K562 (cell line): ENCODE results near the gene C1QTNF5. TPM values are rescaled to one million over a fixed set of nuclear protein-coding genes. Genes with fewer than 3 reads are reported as not detected.

Experiments used
- ARNT ChIP-seq, 2 experiments: fragments of 450-650 bp; IDR thresholded peaks; 2 replicates each; pipeline ENCODE4 v1.6.1; 2016; ENCODE audit warnings: mild to moderate bottlenecking in 1 of 2
- BCL6 ChIP-seq: fragments of 250-450 bp; sonication (Bioruptor Pico); IDR thresholded peaks from 2 replicates; pipeline ENCODE4 v1.4.0; 2020
- CBFB ChIP-seq: sonication (generic); formaldehyde crosslinking; IDR thresholded peaks from 2 replicates; pipeline ENCODE4 v1.4.0; 2020; ENCODE audit warnings: mild to moderate bottlenecking, missing genetic modification reagents
- CLOCK ChIP-seq: fragments of 250-450 bp; sonication (Bioruptor Pico); IDR thresholded peaks from 2 replicates; pipeline ENCODE4 v1.4.0; 2020; ENCODE audit warnings: mild to moderate bottlenecking, moderate library complexity, borderline replicate concordance
- EP300 ChIP-seq: IDR thresholded peaks from 2 replicates; pipeline ENCODE4 v1.6.1; 2012; ENCODE audit warnings: low read length, improper control_type of control experiment
- FOXJ2 ChIP-seq: fragments of 200-800 bp; sonication (Bioruptor generic); IDR thresholded peaks from 2 replicates; pipeline ENCODE4 v1.6.1; 2016; ENCODE audit warnings: missing genetic modification characterization, missing compliant biosample characterization
- FOXM1 ChIP-seq, 2 experiments: fragments of 450-650 bp in 1 of 2; sonication (generic) in 1 of 2; formaldehyde crosslinking in 1 of 2; IDR thresholded peaks; 2 replicates each; pipeline versions ENCODE4 v1.6.1 to v1.9.0; 2017 to 2022; ENCODE audit warnings: low read depth in 2 of 2, mild to moderate bottlenecking in 2 of 2, missing genetic modification reagents in 1 of 2, moderate library complexity in 1 of 2
- GABPB1 ChIP-seq: sonication (generic); formaldehyde crosslinking; IDR thresholded peaks from 2 replicates; pipeline ENCODE4 v1.8.0; 2022; ENCODE audit warnings: mild to moderate bottlenecking, missing genetic modification reagents
- GATA2 ChIP-seq: sonication (generic); formaldehyde crosslinking; IDR thresholded peaks from 2 replicates; pipeline ENCODE4 v1.4.0; 2020; ENCODE audit warnings: mild to moderate bottlenecking, missing genetic modification reagents
- GTF2E2 ChIP-seq: fragments of 200-800 bp; sonication (Bioruptor generic); IDR thresholded peaks from 2 replicates; pipeline ENCODE4 v1.6.1; 2016; ENCODE audit warnings: missing genetic modification characterization, missing compliant biosample characterization
- HCFC1 ChIP-seq: IDR thresholded peaks from 2 replicates; pipeline ENCODE4 v1.6.1; 2012; ENCODE audit warnings: low read depth, low read length, improper control_type of control experiment
- HDAC1 ChIP-seq, 2 experiments: fragments of 450-650 bp; IDR thresholded peaks; 2 replicates each; pipeline ENCODE4 v1.6.1; 2016 to 2017; ENCODE audit warnings: inconsistent platforms in 1 of 2, mild to moderate bottlenecking in 1 of 2, moderate library complexity in 1 of 2
- ILF3 ChIP-seq: fragments of 450-650 bp; IDR thresholded peaks from 2 replicates; pipeline ENCODE4 v1.6.1; 2018; ENCODE audit warnings: antibody characterized with exemption, mild to moderate bottlenecking, moderate library complexity, borderline replicate concordance
- MCM3 ChIP-seq: fragments of 450-650 bp; IDR thresholded peaks from 2 replicates; pipeline ENCODE4 v1.6.1; 2016
- MEIS2 ChIP-seq: fragments of 450-650 bp; IDR thresholded peaks from 2 replicates; pipeline ENCODE4 v1.6.1; 2014; ENCODE audit warnings: mild to moderate bottlenecking; ENCODE audit not compliant: partially characterized antibody
- NFRKB ChIP-seq: fragments of 450-650 bp; IDR thresholded peaks from 2 replicates; pipeline ENCODE4 v1.6.1; 2016; ENCODE audit warnings: low read depth
- NR3C1 ChIP-seq: sonication (generic); formaldehyde crosslinking; IDR thresholded peaks from 2 replicates; pipeline ENCODE4 v1.8.1; 2022; ENCODE audit warnings: missing genetic modification reagents
- PCBP1 ChIP-seq: fragments of 200-400 bp; formaldehyde crosslinking; IDR thresholded peaks from 2 replicates; pipeline ENCODE4 v1.6.1; 2018; ENCODE audit warnings: mild to moderate bottlenecking, low read depth, low read length; ENCODE audit not compliant: poor library complexity, severe bottlenecking
- PRPF4 ChIP-seq: fragments of 200-400 bp; formaldehyde crosslinking; IDR thresholded peaks from one replicate; pipeline ENCODE4 v1.6.1; 2017; ENCODE audit warnings: low read length, low read depth, mild to moderate bottlenecking; ENCODE audit not compliant: insufficient read depth, poor library complexity, severe bottlenecking
- SRSF7 ChIP-seq: fragments of 200-400 bp; formaldehyde crosslinking; optimal IDR thresholded peaks from 2 replicates; pipeline ENCODE3; 2017; ENCODE audit warnings: mild to moderate bottlenecking, low read depth, low read length
- TAF7 ChIP-seq: fragments of 450-650 bp; IDR thresholded peaks from 2 replicates; pipeline ENCODE4 v1.6.1; 2016; ENCODE audit warnings: missing genetic modification characterization, missing compliant biosample characterization
- ZBED1 ChIP-seq: IDR thresholded peaks from 2 replicates; pipeline ENCODE4 v1.6.1; 2014
- ZNF232 ChIP-seq: sonication (generic); formaldehyde crosslinking; IDR thresholded peaks from 2 replicates; pipeline ENCODE4 v1.8.0; 2022; ENCODE audit warnings: mild to moderate bottlenecking, missing genetic modification reagents
- ZNF583 ChIP-seq: fragments of 250-450 bp; sonication (Bioruptor Pico); IDR thresholded peaks from 2 replicates; pipeline ENCODE4 v1.4.0; 2020
- ZNF695 ChIP-seq: fragments of 450-650 bp; formaldehyde crosslinking; IDR thresholded peaks from 2 replicates; pipeline ENCODE4 v1.4.0; 2020; ENCODE audit warnings: mild to moderate bottlenecking, moderate library complexity
- ZNF717 ChIP-seq: fragments of 250-450 bp; sonication (Bioruptor Pico); IDR thresholded peaks from 2 replicates; pipeline ENCODE4 v1.5.0; 2021
- ZSCAN32 ChIP-seq: fragments of 450-650 bp; formaldehyde crosslinking; IDR thresholded peaks from 2 replicates; pipeline ENCODE4 v1.4.0; 2020; ENCODE audit warnings: mild to moderate bottlenecking, moderate library complexity
- polyA plus RNA-seq, 8 experiments: library from polyadenylated mRNA; depleted of rRNA in 4 of 8; stranded (reverse) in 5 of 8; unstranded in 3 of 8; fragments of >200 nt; fragmentation: Nextera tagmentation in 2 of 8; fragmentation: Illumina TruSeq in 1 of 8; extraction: Ambion mirVana in 2 of 8; extraction: Trizol in 1 of 8; gene quantifications; 2 replicates each; pipeline versions ENCODE4 v1.2.1 to v1.2.3, GENCODE V29; 2011 to 2014; ENCODE audit warnings: inconsistent platforms in 1 of 8, missing spikeins in 1 of 8
- total RNA-seq, 7 experiments: library from RNA; depleted of rRNA in 6 of 7; stranded (reverse); fragments of >200 nt in 6 of 7; fragmentation: Illumina TruSeq in 2 of 7; extraction: Trizol in 2 of 7; gene quantifications; 2 replicates each; pipeline versions ENCODE4 v1.2.1 to v1.2.3, GENCODE V29; 2011 to 2021; ENCODE audit warnings: low replicate concordance in 1 of 7
- TF ChIP-seq, protein P1 (sequence below): IDR thresholded peaks from 2 replicates; pipeline ENCODE4 v1.6.1; 2011; ENCODE audit not compliant: insufficient read length; ENCODE audit errors: extremely low read depth

Gene C1QTNF5
- total and polyA plus RNA-seq, 9 of the 15 experiments (the other 6 are each of a cell fraction or from before 2014, with no cell fraction given) = 0.07 to 0.76 (median 0.24) TPM; not detected in 1

DNA sequence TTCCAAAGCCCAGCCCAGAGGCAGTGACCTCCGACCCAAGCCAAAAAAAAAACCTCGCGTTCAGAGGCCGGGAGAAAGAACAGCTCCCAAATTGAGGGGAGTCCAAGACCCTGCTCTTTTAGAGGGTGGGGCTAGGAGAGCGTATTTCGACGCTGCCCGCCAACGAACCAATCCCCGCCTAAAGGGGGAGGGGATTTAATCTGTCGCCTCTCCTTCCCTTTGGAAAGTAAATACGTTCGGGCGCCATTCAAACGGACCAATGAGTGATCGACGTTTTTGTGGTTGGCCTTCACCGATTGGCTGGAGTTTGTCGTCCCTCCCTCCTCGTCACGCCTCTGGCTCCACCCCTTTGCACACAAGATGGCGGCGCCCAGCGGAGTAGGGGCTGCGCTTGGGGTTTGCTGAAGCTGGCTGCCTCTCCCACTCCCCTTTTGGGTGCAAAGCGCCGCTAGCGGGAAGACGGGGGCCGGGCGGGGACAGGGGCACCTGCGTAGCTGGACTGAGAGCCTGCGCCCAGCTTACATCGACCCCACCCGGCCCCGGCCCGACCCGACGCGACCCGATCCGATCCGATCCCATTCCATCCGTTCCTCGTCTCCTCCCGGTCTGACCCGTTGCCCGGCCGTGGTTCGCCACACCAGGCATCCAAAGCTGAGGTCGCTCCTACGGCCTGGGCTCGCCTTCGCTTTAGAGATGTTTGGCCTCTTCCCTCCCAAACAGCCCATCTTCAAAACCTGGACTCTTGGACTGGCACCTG, 6.3 kb downstream of the C1QTNF5 start, which contains the start of gene RNF26 (continued):
- TF ChIP-seq CLOCK (CRISPR knock-in tag) (no peak), SRSF7 (no peak), PCBP1 (no peak), GABPB1 (CRISPR knock-in tag) (peak; percentile 56), FOXJ2 (no peak), ILF3 (no peak), ARNT (IDR thresholded peaks at IDR 0.05) (no peak), PRPF4 (no peak), TAF7 (peak; percentile 59; the same call in 1 of the 2 replicates), GTF2E2 (tag) (no peak), ZBED1 (no peak), ZNF232 (no peak), HDAC1 (IDR thresholded peaks at IDR 0.05) (peak in 1 of 2 experiments; percentile 78; a peak in 2 of 4 replicates), ZNF695 (CRISPR knock-in tag) (no peak), ZNF717 (CRISPR knock-in tag) (no peak), GATA2 (no peak), FOXM1 (IDR thresholded peaks at IDR 0.05; ENCODE audit: low read depth) (peak; percentile 100), FOXM1 (CRISPR knock-in tag; IDR thresholded peaks at IDR 0.05; ENCODE audit: low read depth) (peak; percentile 100), MEIS2 (peak; percentile 33), NFRKB (0 out of 2 replicates have a peak, but pooled peaks have one; percentile 15), ZNF583 (CRISPR knock-in tag) (no peak), CBFB (CRISPR knock-in tag) (no peak), MCM3 (no peak), BCL6 (no peak), ZSCAN32 (CRISPR knock-in tag) (no peak), HCFC1 (peak; percentile 57), EP300 (peak; percentile 9; the same call in 1 of the 2 replicates), NR3C1 (CRISPR knock-in tag) (no peak)
- TF ChIP-seq, protein P1, sequence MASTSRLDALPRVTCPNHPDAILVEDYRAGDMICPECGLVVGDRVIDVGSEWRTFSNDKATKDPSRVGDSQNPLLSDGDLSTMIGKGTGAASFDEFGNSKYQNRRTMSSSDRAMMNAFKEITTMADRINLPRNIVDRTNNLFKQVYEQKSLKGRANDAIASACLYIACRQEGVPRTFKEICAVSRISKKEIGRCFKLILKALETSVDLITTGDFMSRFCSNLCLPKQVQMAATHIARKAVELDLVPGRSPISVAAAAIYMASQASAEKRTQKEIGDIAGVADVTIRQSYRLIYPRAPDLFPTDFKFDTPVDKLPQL = no peak
